DOHH2 (cell line): ENCODE data around the gene MINK1.
"Not testable (repeated sequence)": the region's sequence is repeated elsewhere in the genome, so short reads cannot be mapped to it uniquely, and the experiment has no call there.

Experiments used
- H3F3A ChIP-seq: fragments of 200-600 bp; sonication (generic), shearing (Covaris generic); 2 replicates; pipeline ENCODE4 v1.6.0; 2016; ENCODE audit warnings: antibody characterized with exemption, mild to moderate bottlenecking; ENCODE audit not compliant: control insufficient read depth, insufficient read depth
- H3K27ac ChIP-seq: fragments of 200-600 bp; sonication (generic); 2 replicates; pipeline ENCODE4 v1.5.1; 2014; ENCODE audit warnings: low read depth, mild to moderate bottlenecking, low read length, moderate library complexity
- H3K27me3 ChIP-seq: fragments of 200-600 bp; sonication (generic); 2 replicates; pipeline ENCODE4 v1.6.1; 2014; ENCODE audit warnings: mild to moderate bottlenecking, low read length, mixed read lengths; ENCODE audit not compliant: control insufficient read depth
- H3K36me3 ChIP-seq: fragments of 200-600 bp; sonication (generic); 2 replicates; pipeline ENCODE4 v1.6.1; 2014; ENCODE audit warnings: mild to moderate bottlenecking, low read length, moderate library complexity, mixed read lengths; ENCODE audit not compliant: control insufficient read depth
- H3K4me1 ChIP-seq: fragments of 200-600 bp; sonication (generic); 2 replicates; pipeline ENCODE4 v1.6.1; 2014; ENCODE audit warnings: mild to moderate bottlenecking, low read length, mixed read lengths; ENCODE audit not compliant: control insufficient read depth
- H3K4me2 ChIP-seq: fragments of 200-600 bp; sonication (generic); 2 replicates; pipeline ENCODE4 v1.6.0; 2014; ENCODE audit warnings: mild to moderate bottlenecking, low read length, moderate library complexity
- H3K4me3 ChIP-seq: fragments of 200-600 bp; sonication (generic); 2 replicates; pipeline ENCODE4 v1.5.1; 2014; ENCODE audit warnings: mild to moderate bottlenecking, low read length, mixed read lengths
- H3K79me2 ChIP-seq: fragments of 200-600 bp; sonication (generic); 2 replicates; pipeline ENCODE4 v1.6.1; 2014; ENCODE audit warnings: mild to moderate bottlenecking, low read length, mixed read lengths; ENCODE audit not compliant: control insufficient read depth
- H3K9me2 ChIP-seq: fragments of 200-600 bp; sonication (generic); replicated peaks from 2 replicates; pipeline ENCODE4 v1.6.1; 2014; ENCODE audit warnings: mild to moderate bottlenecking, low read length, mixed read lengths; ENCODE audit not compliant: control insufficient read depth
- H3K9me3 ChIP-seq: fragments of 200-600 bp; sonication (generic); 2 replicates; pipeline ENCODE4 v1.6.1; 2014; ENCODE audit warnings: antibody characterized with exemption, low read length, mixed read lengths; ENCODE audit not compliant: control insufficient read depth, insufficient read depth
- H4K20me1 ChIP-seq: fragments of 200-600 bp; sonication (generic); 2 replicates; pipeline ENCODE4 v1.6.0; 2014; ENCODE audit warnings: low read depth, mild to moderate bottlenecking, antibody characterized with exemption, low read length, moderate library complexity; ENCODE audit not compliant: control insufficient read depth, insufficient read depth
- CTCF ChIP-seq: fragments of 200-600 bp; sonication (generic); IDR thresholded peaks from one replicate; pipeline ENCODE4 v1.5.1; 2014; ENCODE audit warnings: antibody characterized with exemption, mild to moderate bottlenecking, low read depth, low read length; ENCODE audit not compliant: poor library complexity, severe bottlenecking
- EZH2phosphoT487 ChIP-seq: fragments of 200-600 bp; sonication (generic); IDR thresholded peaks from 2 replicates; pipeline ENCODE4 v1.6.1; 2017; ENCODE audit warnings: borderline replicate concordance, mild to moderate bottlenecking, antibody characterized with exemption, low read length, moderate library complexity, mixed read lengths

MINK1 gene

GRCh38 chr17:4921320-4921719, 88.2 kb downstream of the MINK1 start:
- no peaks in the 10 kb centered on the region for H3K27me3 ChIP-seq
- TF ChIP-seq CTCF: no peak
- TF ChIP-seq EZH2phosphoT487: no peak
- no peaks in the 10 kb centered on the region for H3K9me3 ChIP-seq

DNA sequence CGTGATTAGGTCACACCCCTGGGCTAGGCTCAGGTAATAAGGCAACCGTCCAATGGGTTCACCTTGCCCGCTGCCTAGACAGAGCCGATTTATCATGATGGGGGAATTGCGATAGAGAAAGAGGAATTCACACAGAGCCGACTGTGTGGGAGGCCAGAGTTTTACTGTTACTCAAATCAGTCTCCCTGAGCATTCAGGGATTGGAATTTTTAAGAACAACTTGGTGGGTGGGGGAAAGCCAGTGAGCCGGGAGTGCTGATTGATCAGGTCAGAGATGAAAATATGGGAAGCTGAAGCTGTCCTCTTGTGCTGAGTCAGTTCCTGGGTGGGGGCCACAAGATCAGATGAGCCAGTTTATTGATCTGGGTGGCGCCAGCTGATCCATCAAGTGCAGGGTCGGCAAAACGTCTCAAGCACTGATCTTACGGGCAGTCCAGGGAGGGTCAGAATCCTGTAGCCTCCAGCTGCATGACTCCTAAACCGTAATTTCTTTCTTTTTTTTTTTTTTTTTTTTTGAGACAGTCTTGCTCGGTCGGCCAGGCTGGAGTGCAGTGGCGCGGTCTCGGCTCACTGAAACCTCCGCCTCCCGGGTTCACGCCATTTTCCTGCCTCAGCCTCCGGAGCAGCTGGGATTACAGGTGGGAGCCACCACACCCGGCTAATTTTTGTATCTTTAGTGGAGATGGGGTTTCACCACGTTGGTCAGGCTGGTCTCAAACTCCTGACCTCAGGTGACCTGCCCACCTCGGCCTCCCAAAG, 93.6 kb downstream of the MINK1 start:
- H3K36me3 ChIP-seq, H3K4me2 ChIP-seq, H3K4me3 ChIP-seq, H3K27me3 ChIP-seq, H3K9me2 ChIP-seq, H4K20me1 ChIP-seq, H3K9me3 ChIP-seq, H3K4me1 ChIP-seq, H3K27ac ChIP-seq, H3F3A ChIP-seq, H3K79me2 ChIP-seq: not testable (repeated sequence)

More at GRCh38 chr17:4921320-4921719, 88.2 kb downstream of the MINK1 start:
- Histone ChIP-seq H4K20me1 (no peaks in the 10 kb centered on the region), H3F3A (no peaks in the 10 kb centered on the region), H3K36me3 (no peaks in the 10 kb centered on the region), H3K9me2 (no peaks in the 10 kb centered on the region), H3K4me3 (no peak overlapping the region), H3K4me1 (no peaks in the 10 kb centered on the region), H3K4me2 (no peak overlapping the region), H3K79me2 (no peaks in the 10 kb centered on the region), H3K27ac (no peak overlapping the region)

- Histone ChIP-seq H4K20me1 (no peaks in the 10 kb centered on the region), H3K9me2 (no peaks in the 10 kb centered on the region), H3K79me2 (no peaks in the 10 kb centered on the region), H3K4me2 (no peak overlapping the region), H3K36me3 (no peaks in the 10 kb centered on the region), H3K9me3 (no peaks in the 10 kb centered on the region), H3K4me3 (no peak overlapping the region), H3K27me3 (no peaks in the 10 kb centered on the region), H3K27ac (no peak overlapping the region), H3K4me1 (no peaks in the 10 kb centered on the region), H3F3A (no peaks in the 10 kb centered on the region)
- TF ChIP-seq EZH2phosphoT487 (no peak), CTCF (no peak)
Measured at GRCh38 chr17:4928881-4929280, 95.7 kb downstream of the MINK1 start.

- no peaks in the 10 kb centered on the region for H3K27me3 ChIP-seq
- H3K4me1 ChIP-seq: peaks cover 11% of the 10 kb centered on the region
- no peaks in the 10 kb centered on the region; the same call in 1 of the 2 replicates for H4K20me1 ChIP-seq
- peaks cover 17% of the 10 kb centered on the region for H3K36me3 ChIP-seq
- no peaks in the 10 kb centered on the region for H3K79me2 ChIP-seq
- no peaks in the 10 kb centered on the region for H3K9me2 ChIP-seq
- no peak within 1 kb of the TSS for H3K27ac ChIP-seq
- H3F3A ChIP-seq: no peaks in the 10 kb centered on the region
- no peak within 1 kb of the TSS for H3K4me2 ChIP-seq
- no peaks in the 10 kb centered on the region for H3K9me3 ChIP-seq
- no peak within 1 kb of the TSS for H3K4me3 ChIP-seq
- TF ChIP-seq EZH2phosphoT487: no peak
Measured at GRCh38 chr17:4931963-4932362, 98.8 kb downstream of the MINK1 start, which contains the start of gene GP1BA. Gene GP1BA (plus strand): TSS chr17:4932277. CDS start chr17:4932605, 328 bp downstream.
